Astrocyte (in vitro differentiated cells and primary cell): Measurements from ENCODE around the gene TBC1D3B. TPM values are rescaled to one million over a fixed set of nuclear protein-coding genes. Genes with fewer than 3 reads are reported as not detected.

Experiments
- DNase-seq: peaks from one replicate; pipeline ENCODE4 v3.0.0-alpha.2; 2010; ENCODE audit warnings: low read depth
- FAIRE-seq: peaks from 2 replicates; lab custom pipeline; 2011; peaks lifted over from hg19 to GRCh38; lab: Jason Lieb, UNC
- H2AFZ ChIP-seq: 2 replicates; pipeline ENCODE4 v1.6.0; 2012; ENCODE audit warnings: low read depth, low read length, inconsistent platforms
- H3K27ac ChIP-seq: 2 replicates; pipeline ENCODE4 v1.5.1; 2011; ENCODE audit warnings: low read depth, low read length, inconsistent platforms
- H3K27me3 ChIP-seq: 2 replicates; pipeline ENCODE4 v1.6.0; 2011; ENCODE audit warnings: low read length, inconsistent platforms; ENCODE audit not compliant: insufficient read depth
- H3K36me3 ChIP-seq: 2 replicates; pipeline ENCODE4 v1.5.1; 2011; ENCODE audit warnings: low read length, inconsistent platforms; ENCODE audit not compliant: insufficient read depth
- H3K4me1 ChIP-seq: 2 replicates; pipeline ENCODE4 v1.5.1; 2011; ENCODE audit warnings: low read length, inconsistent platforms; ENCODE audit not compliant: insufficient read depth
- H3K4me2 ChIP-seq: 2 replicates; pipeline ENCODE4 v1.6.0; 2012; ENCODE audit warnings: low read length, inconsistent platforms
- H3K4me3 ChIP-seq: 2 replicates; pipeline ENCODE4 v1.5.1; 2011; ENCODE audit warnings: low read depth, mild to moderate bottlenecking, low read length, inconsistent platforms; ENCODE audit not compliant: insufficient read depth
- H3K79me2 ChIP-seq: 2 replicates; pipeline ENCODE4 v1.6.0; 2012; ENCODE audit warnings: mild to moderate bottlenecking, low read length, inconsistent platforms; ENCODE audit not compliant: insufficient read depth
- H3K9ac ChIP-seq: 2 replicates; pipeline ENCODE4 v1.6.0; 2012; ENCODE audit warnings: mild to moderate bottlenecking, low read length, inconsistent platforms
- H3K9me3 ChIP-seq: 2 replicates; pipeline ENCODE4 v1.5.1; 2012; ENCODE audit warnings: low read depth, mild to moderate bottlenecking, low read length, inconsistent platforms; ENCODE audit not compliant: insufficient read depth
- H4K20me1 ChIP-seq: 2 replicates; pipeline ENCODE4 v1.6.0; 2012; ENCODE audit warnings: low read length, inconsistent platforms; ENCODE audit not compliant: insufficient read depth
- H3K27ac Mint-ChIP-seq: one replicate; pipeline ENCODE4 v1.8.0; 2021; ENCODE audit warnings: mild to moderate bottlenecking, mixed read lengths; ENCODE audit not compliant: unreplicated experiment
- H3K27me3 Mint-ChIP-seq: one replicate; pipeline ENCODE4 v1.8.0; 2021; ENCODE audit warnings: low read depth, mixed read lengths; ENCODE audit not compliant: unreplicated experiment
- H3K36me3 Mint-ChIP-seq: one replicate; pipeline ENCODE4 v1.8.0; 2021; ENCODE audit warnings: low read depth, mixed read lengths; ENCODE audit not compliant: unreplicated experiment
- H3K4me1 Mint-ChIP-seq: one replicate; pipeline ENCODE4 v1.8.0; 2021; ENCODE audit warnings: low read depth, mixed read lengths; ENCODE audit not compliant: unreplicated experiment
- H3K4me3 Mint-ChIP-seq: one replicate; pipeline ENCODE4 v1.8.0; 2021; ENCODE audit warnings: mild to moderate bottlenecking, moderate library complexity, mixed read lengths; ENCODE audit not compliant: unreplicated experiment
- H3K9me3 Mint-ChIP-seq: one replicate; pipeline ENCODE4 v1.8.0; 2021; ENCODE audit warnings: mild to moderate bottlenecking, mixed read lengths; ENCODE audit not compliant: unreplicated experiment
- CTCF ChIP-seq: IDR thresholded peaks from 2 replicates; pipeline ENCODE4 v1.5.1; 2011; ENCODE audit warnings: low read depth, mild to moderate bottlenecking, inconsistent platforms, low read length, moderate library complexity; ENCODE audit not compliant: insufficient read depth
- EZH2 ChIP-seq: IDR thresholded peaks from 2 replicates; pipeline ENCODE4 v1.6.1; 2012; ENCODE audit warnings: mild to moderate bottlenecking, low read length, inconsistent platforms; ENCODE audit not compliant: insufficient read depth
- total RNA-seq: library from RNA; stranded (reverse); gene quantifications from 2 replicates; pipeline ENCODE4 v1.2.1, GENCODE V29; 2021

The TBC1D3B gene
- total RNA-seq, 1 donor from 2014 or later = 9.8 TPM

GRCh38 chr17:36120221-36120620, 56.2 kb downstream of the TBC1D3B start:
- H2AFZ ChIP-seq = no peak overlapping the region
- no peak overlapping the region for H3K27ac ChIP-seq
- H3K36me3 ChIP-seq = no peaks in the 10 kb centered on the region
- peaks cover 5% of the 10 kb centered on the region for H3K9me3 Mint-ChIP-seq
- peaks cover 4% of the 10 kb centered on the region for H3K4me1 ChIP-seq
- no peak overlapping the region for H3K27ac Mint-ChIP-seq
- peaks cover 2% of the 10 kb centered on the region for H3K27me3 Mint-ChIP-seq
- no peak overlapping the region for H3K4me3 Mint-ChIP-seq
- H3K9me3 ChIP-seq = no peaks in the 10 kb centered on the region
- TF ChIP-seq CTCF (no peak), EZH2 (no peak)
- no peaks in the 10 kb centered on the region for H3K36me3 Mint-ChIP-seq
- no peak overlapping the region for H3K4me2 ChIP-seq
- FAIRE-seq = no peak
- no peak for DNase-seq
- no peaks in the 10 kb centered on the region for H3K27me3 ChIP-seq
- no peak overlapping the region for H3K4me3 ChIP-seq
- peaks cover 2% of the 10 kb centered on the region for H3K4me1 Mint-ChIP-seq
- H4K20me1 ChIP-seq = no peaks in the 10 kb centered on the region
- no peak overlapping the region for H3K9ac ChIP-seq
- H3K79me2 ChIP-seq = no peaks in the 10 kb centered on the region

- peaks cover 4% of the 10 kb centered on the region for H3K4me1 ChIP-seq
- no peak overlapping the region for H3K4me3 ChIP-seq
- H3K36me3 Mint-ChIP-seq = no peaks in the 10 kb centered on the region
Observed at GRCh38 chr17:36118477-36119353, 57.7 kb downstream of the TBC1D3B start.

More at GRCh38 chr17:36118477-36119353, 57.7 kb downstream of the TBC1D3B start:
- H3K9ac ChIP-seq = no peak overlapping the region
- H2AFZ ChIP-seq = no peak overlapping the region
- peaks cover 11% of the 10 kb centered on the region for H3K9me3 Mint-ChIP-seq
- H3K79me2 ChIP-seq = no peaks in the 10 kb centered on the region
- FAIRE-seq = no peak
- no peak for DNase-seq
- no peaks in the 10 kb centered on the region for H4K20me1 ChIP-seq
- H3K4me1 Mint-ChIP-seq = peaks cover 3% of the 10 kb centered on the region
- H3K27ac ChIP-seq = no peak overlapping the region
- H3K9me3 ChIP-seq = no peaks in the 10 kb centered on the region
- TF ChIP-seq CTCF (no peak), EZH2 (no peak)
- no peak overlapping the region for H3K27ac Mint-ChIP-seq
- no peak overlapping the region for H3K4me3 Mint-ChIP-seq
- no peak overlapping the region for H3K4me2 ChIP-seq
- peaks cover 2% of the 10 kb centered on the region for H3K27me3 Mint-ChIP-seq
- H3K36me3 ChIP-seq = no peaks in the 10 kb centered on the region
- H3K27me3 ChIP-seq = no peaks in the 10 kb centered on the region
